DMS114 treated with DMSO at 0.1 percent for 48 hours (cell line): ENCODE results near the gene SLC22A1.
"Not testable (repeated sequence)": the region's sequence is repeated elsewhere in the genome, so short reads cannot be mapped to it uniquely, and the experiment has no call there.

Experiments
- DNase-seq: peaks from one replicate; lab custom pipeline; 2025; ENCODE audit not compliant: unreplicated experiment; lab: John Stamatoyannopoulos, UW

The SLC22A1 gene

GRCh38 chr6:160121558-160121957, at the start of gene SLC22A1:
SLC22A1 (plus strand) TSS chr6:160121815; CDS start chr6:160121936, 121 bp downstream.
- DNase-seq = no peak

GRCh38 chr6:160073272-160073671, 48.3 kb upstream of the SLC22A1 start:
- no peak for DNase-seq

GRCh38 chr6:160076009-160076408, 45.6 kb upstream of the SLC22A1 start:
- DNase-seq = no peak

GRCh38 chr6:160077024-160077423, 44.6 kb upstream of the SLC22A1 start:
- no peak for DNase-seq

- DNase-seq = no peak
Observed at GRCh38 chr6:160077526-160077925, 44.1 kb upstream of the SLC22A1 start.

GRCh38 chr6:160078883-160079685, 42.5 kb upstream of the SLC22A1 start:
- DNase-seq = no peak

GRCh38 chr6:160079686-160080043, 42.0 kb upstream of the SLC22A1 start:
- DNase-seq = no peak

- DNase-seq = no peak
Observed at GRCh38 chr6:160080097-160080496, 41.5 kb upstream of the SLC22A1 start.

GRCh38 chr6:160081398-160081797, 40.2 kb upstream of the SLC22A1 start:
- DNase-seq = no peak

GRCh38 chr6:160082627-160083026, 39.0 kb upstream of the SLC22A1 start:
- DNase-seq = no peak

- no peak for DNase-seq
Observed at GRCh38 chr6:160084198-160084776, 37.3 kb upstream of the SLC22A1 start.

- no peak for DNase-seq
Observed at GRCh38 chr6:160085226-160085625, 36.4 kb upstream of the SLC22A1 start.

- DNase-seq = no peak
Observed at GRCh38 chr6:160085713-160086505, 35.7 kb upstream of the SLC22A1 start.

GRCh38 chr6:160086754-160087153, 34.9 kb upstream of the SLC22A1 start:
- DNase-seq = no peak

- peak; percentile 22 for DNase-seq
Observed at GRCh38 chr6:160088069-160088783, 33.4 kb upstream of the SLC22A1 start.

GRCh38 chr6:160088784-160089533, 32.7 kb upstream of the SLC22A1 start:
- DNase-seq = no peak

- DNase-seq = no peak
Observed at GRCh38 chr6:160089534-160089897, 32.1 kb upstream of the SLC22A1 start.

- not testable (repeated sequence) for DNase-seq
Observed at GRCh38 chr6:160090442-160091239, 31.0 kb upstream of the SLC22A1 start.

GRCh38 chr6:160092176-160092575, 29.4 kb upstream of the SLC22A1 start:
- not testable (repeated sequence) for DNase-seq

- DNase-seq = no peak
Observed at GRCh38 chr6:160092602-160093001, 29.0 kb upstream of the SLC22A1 start.
